Mesendoderm (in vitro differentiated cells): ENCODE data around the gene CDC16.

Source experiments
- DNase-seq: peaks from one replicate; pipeline ENCODE4 v3.0.0; 2013
- H2AK5ac ChIP-seq: 2 replicates; pipeline ENCODE4 v1.6.1; 2013; ENCODE audit warnings: low read length, inconsistent platforms
- H2BK120ac ChIP-seq: 2 replicates; pipeline ENCODE4 v1.6.1; 2013; ENCODE audit warnings: low read depth, mild to moderate bottlenecking, low read length, moderate library complexity, mixed read lengths
- H2BK15ac ChIP-seq: replicated peaks from 2 replicates; pipeline ENCODE4 v1.6.1; 2013; ENCODE audit warnings: low read depth, mild to moderate bottlenecking, moderate library complexity
- H2BK5ac ChIP-seq: 2 replicates; pipeline ENCODE4 v1.6.1; 2013; ENCODE audit warnings: low read length, inconsistent platforms
- H3K18ac ChIP-seq: 2 replicates; pipeline ENCODE4 v1.6.1; 2013; ENCODE audit warnings: mild to moderate bottlenecking, low read length, mixed read lengths
- H3K23ac ChIP-seq: one replicate; pipeline ENCODE4 v1.6.1; 2013; ENCODE audit warnings: low read length
- H3K27ac ChIP-seq: 2 replicates; pipeline ENCODE4 v1.5.1; 2013; ENCODE audit warnings: low read depth, mild to moderate bottlenecking, inconsistent platforms, low read length, moderate library complexity
- H3K27me3 ChIP-seq: 2 replicates; pipeline ENCODE4 v1.6.1; 2013; ENCODE audit warnings: low read length, control low read depth, mild to moderate bottlenecking, inconsistent platforms; ENCODE audit not compliant: insufficient read depth, poor library complexity
- H3K36me3 ChIP-seq: 2 replicates; pipeline ENCODE4 v1.6.1; 2013; ENCODE audit warnings: low read length, inconsistent platforms; ENCODE audit not compliant: control insufficient read depth, insufficient read depth
- H3K4ac ChIP-seq: one replicate; pipeline ENCODE4 v1.6.1; 2013; ENCODE audit warnings: low read depth, mild to moderate bottlenecking, low read length, moderate library complexity
- H3K4me1 ChIP-seq: 2 replicates; pipeline ENCODE4 v1.6.1; 2013; ENCODE audit warnings: low read depth, low read length, inconsistent platforms; ENCODE audit not compliant: control insufficient read depth
- H3K4me2 ChIP-seq: 2 replicates; pipeline ENCODE4 v1.6.1; 2013; ENCODE audit warnings: low read length
- H3K4me3 ChIP-seq: 2 replicates; pipeline ENCODE4 v1.5.1; 2013; ENCODE audit warnings: mild to moderate bottlenecking, low read length
- H3K56ac ChIP-seq: one replicate; pipeline ENCODE4 v1.6.1; 2013; ENCODE audit warnings: low read length
- H3K79me1 ChIP-seq: 2 replicates; pipeline ENCODE4 v1.6.1; 2013; ENCODE audit warnings: low read length, inconsistent platforms
- H3K79me2 ChIP-seq: 2 replicates; pipeline ENCODE4 v1.6.1; 2013; ENCODE audit warnings: mild to moderate bottlenecking, low read length; ENCODE audit not compliant: control insufficient read depth, insufficient read depth
- H3K9ac ChIP-seq: 2 replicates; pipeline ENCODE4 v1.6.1; 2013; ENCODE audit warnings: low read length, inconsistent platforms
- H4K5ac ChIP-seq: one replicate; pipeline ENCODE4 v1.6.1; 2013; ENCODE audit warnings: low read length
- H4K8ac ChIP-seq: one replicate; pipeline ENCODE4 v1.6.1; 2013; ENCODE audit warnings: low read depth, mild to moderate bottlenecking, control low read depth, low read length, moderate library complexity
- WGBS: extraction: QIAGEN DNeasy Blood & Tissue Kit; methylation state at CpG from one replicate; pipeline ENCODE4 v1.1.7; 2013; ENCODE audit warnings: low lambda C conversion rate, missing lambda C conversion rate; ENCODE audit not compliant: insufficient coverage; ENCODE audit errors: extremely low coverage; 5-methylcytosine and 5-hydroxymethylcytosine counted together
- small RNA-seq: library from polyadenylated mRNA; stranded (forward); fragments of <200 nt; extraction: miRNeasy Mini kit (QIAGEN cat#:217004); gene quantifications from one replicate; pipeline ENCODE3, GENCODE V24; 2013; ENCODE audit not compliant: insufficient read depth

The CDC16 gene

DNA sequence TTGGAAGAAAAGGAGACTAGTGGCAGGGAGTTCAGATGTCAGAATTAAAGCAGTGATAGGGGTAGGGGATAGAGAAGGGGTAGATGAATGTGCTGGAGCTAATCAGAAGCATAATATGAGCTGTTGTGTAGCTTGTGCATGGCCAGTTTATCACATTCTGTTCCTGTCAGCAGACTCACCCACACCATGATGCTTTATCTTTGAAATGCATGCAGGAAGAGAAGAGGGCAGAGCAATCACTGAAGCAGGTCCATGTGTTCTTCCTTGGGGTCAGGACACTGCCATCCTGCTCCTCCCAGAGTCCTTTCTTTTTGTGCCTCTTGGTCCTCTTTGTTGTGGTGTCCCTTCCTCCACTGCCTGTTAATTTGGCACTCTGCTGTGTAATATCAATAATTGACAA lies 85.4 kb downstream of the CDC16 start:
- Histone ChIP-seq H3K36me3 (peaks cover 10% of the 10 kb centered on the region), H2BK120ac (no peak overlapping the region), H3K4me3 (no peak overlapping the region), H3K56ac (no peak overlapping the region), H4K5ac (no peak overlapping the region), H3K9ac (no peak overlapping the region), H3K79me2 (peaks cover 23% of the 10 kb centered on the region), H2BK15ac (no peak overlapping the region), H4K8ac (no peak overlapping the region), H2BK5ac (no peak overlapping the region), H3K4ac (no peak overlapping the region), H3K4me2 (no peak overlapping the region), H3K23ac (no peak overlapping the region), H3K79me1 (peaks cover 17% of the 10 kb centered on the region), H3K27ac (no peak overlapping the region), H3K18ac (no peak overlapping the region), H2AK5ac (no peak overlapping the region), H3K27me3 (no peaks in the 10 kb centered on the region), H3K4me1 (peaks cover 2% of the 10 kb centered on the region)
- no peak for DNase-seq

GRCh38 chr13:114321256-114321655 lies 86.6 kb downstream of the CDC16 start:
- no peak overlapping the region for H3K9ac ChIP-seq
- no peak overlapping the region for H3K4me3 ChIP-seq
- no peak overlapping the region for H3K18ac ChIP-seq
- no peak overlapping the region for H3K27ac ChIP-seq
- H3K4me1 ChIP-seq, result no peaks in the 10 kb centered on the region
- no peak overlapping the region for H3K23ac ChIP-seq
- no peak overlapping the region for H3K56ac ChIP-seq
- no peak overlapping the region for H2BK120ac ChIP-seq
- no peaks in the 10 kb centered on the region for H3K27me3 ChIP-seq
- H2AK5ac ChIP-seq, result no peak overlapping the region
- H2BK15ac ChIP-seq, result no peak overlapping the region
- no peak overlapping the region for H2BK5ac ChIP-seq
- peaks cover 15% of the 10 kb centered on the region for H3K79me1 ChIP-seq
- no peak overlapping the region for H4K5ac ChIP-seq
- no CpG with 5 or more reads among the region's 3 CpGs for WGBS
- H3K79me2 ChIP-seq, result peaks cover 16% of the 10 kb centered on the region
- DNase-seq, result no peak
- H4K8ac ChIP-seq, result no peak overlapping the region
- no peak overlapping the region for H3K4me2 ChIP-seq
- H3K36me3 ChIP-seq, result peaks cover 10% of the 10 kb centered on the region
- no peak overlapping the region for H3K4ac ChIP-seq

Small RNAs within 50 kb of the gene (small RNA-seq; reads per million reads assigned to genes)
- gene MIR4502, result 0.54 reads per million
- 0.72 reads per million for gene MIR548AR
